ENCODE results near the gene GPR4.
"Not testable (repeated sequence)": the region's sequence is repeated elsewhere in the genome, so short reads cannot be mapped to it uniquely, and the experiment has no call there.

GPR4 gene

DNA sequence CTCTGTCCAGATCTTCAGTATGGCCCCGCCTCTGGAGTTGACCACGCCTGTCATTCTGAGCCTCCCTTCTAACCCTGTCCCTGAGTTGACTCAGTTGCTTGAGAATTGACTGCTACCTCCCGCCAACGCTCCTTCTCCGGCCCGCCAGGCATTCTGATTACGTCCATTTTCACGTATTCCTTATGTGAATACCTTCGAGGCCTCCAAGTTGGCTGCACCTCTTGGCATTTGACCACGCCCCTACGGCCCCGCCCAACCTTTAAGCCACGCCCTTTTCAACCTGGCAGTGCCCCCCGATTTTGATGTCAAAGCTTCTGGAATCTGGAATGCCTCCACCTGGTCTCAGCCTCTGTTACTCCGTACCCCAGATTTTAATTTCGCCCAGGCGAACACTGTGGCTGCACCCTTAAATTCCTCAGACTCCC, 38.8 kb upstream of the GPR4 start:
- peaks cover 7% of the 10 kb centered on the region; the same call in 1 of the 2 replicates for H3K4me1 ChIP-seq (ENCODE audit: control insufficient read depth, insufficient read depth, low read length)
- H3K4me3 ChIP-seq (ENCODE audit: low read length) = peak overlapping the region; percentile 11; the same call in 1 of the 2 replicates
- no peak overlapping the region for H3K27ac ChIP-seq (ENCODE audit: low read length)
- no peaks in the 10 kb centered on the region for H3K36me3 ChIP-seq (ENCODE audit: control insufficient read depth, insufficient read depth, low read length)
- no peaks in the 10 kb centered on the region for H3K27me3 ChIP-seq (ENCODE audit: control insufficient read depth, insufficient read depth, low read length)
- H3K9me3 ChIP-seq (ENCODE audit: control insufficient read depth, insufficient read depth, low read length) = no peaks in the 10 kb centered on the region
- no peak for DNase-seq (ENCODE audit: low read depth, low spot score)
- no CpG with 5 or more reads among the region's 17 CpGs for WGBS (ENCODE audit: insufficient coverage, insufficient read length)

DNA sequence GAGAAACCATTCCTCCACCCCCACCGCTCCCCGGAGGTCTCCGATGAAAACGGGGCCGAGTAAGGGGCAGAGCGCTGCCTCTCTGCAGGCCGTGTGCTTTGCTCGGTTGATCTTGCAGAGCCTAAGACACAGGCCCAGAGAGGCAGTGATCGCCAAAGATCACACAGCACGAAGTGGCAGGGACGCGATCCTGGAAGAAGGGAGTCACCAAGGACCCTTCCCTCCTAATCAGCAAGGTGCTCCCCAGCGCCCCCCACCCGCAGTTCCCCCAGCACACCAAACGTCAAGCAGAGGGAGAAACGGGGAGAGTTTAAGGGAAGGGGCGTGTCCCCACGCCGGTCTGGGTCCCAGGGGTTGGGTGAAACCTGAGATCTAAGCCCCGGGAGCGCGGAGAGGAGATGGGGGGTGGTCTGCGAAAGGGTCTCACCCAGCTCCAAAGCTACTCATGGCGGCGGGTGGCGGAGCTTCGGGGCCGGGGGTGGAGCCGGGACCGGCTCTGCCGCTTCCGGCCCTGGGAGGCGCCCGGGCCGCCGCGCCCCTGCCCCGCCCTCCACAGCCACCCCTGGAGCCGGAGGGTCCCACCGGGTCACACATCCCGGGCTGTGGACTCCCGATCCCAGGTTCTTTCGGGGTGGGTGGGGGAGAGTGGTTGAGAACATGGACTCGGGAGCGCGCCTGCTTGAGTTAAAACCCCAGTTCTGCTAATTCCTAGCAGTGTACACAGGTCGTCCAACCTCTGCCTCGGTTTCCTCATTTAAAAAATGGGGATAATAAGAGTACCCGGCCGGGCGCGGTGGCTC, 37.1 kb upstream of the GPR4 start, which contains the start of gene EML2:
Gene EML2, minus strand, starts transcription at position 468 of the 800 bp plus-strand sequence. Its CDS starts 21 bp downstream, at position 447.
- no peak for DNase-seq (ENCODE audit: low read depth, low spot score)
- Histone ChIP-seq H3K36me3 (ENCODE audit: control insufficient read depth, insufficient read depth, low read length) (no peaks in the 10 kb centered on the region), H3K27ac (ENCODE audit: low read length) (no peak within 1 kb of the TSS), H3K9me3 (ENCODE audit: control insufficient read depth, insufficient read depth, low read length) (no peaks in the 10 kb centered on the region), H3K27me3 (ENCODE audit: control insufficient read depth, insufficient read depth, low read length) (no peaks in the 10 kb centered on the region), H3K4me3 (ENCODE audit: low read length) (peak within 1 kb of the TSS; percentile 14; the same call in 1 of the 2 replicates), H3K4me1 (ENCODE audit: control insufficient read depth, insufficient read depth, low read length) (peaks cover 4% of the 10 kb centered on the region; the same call in 1 of the 2 replicates)
- no CpG with 5 or more reads among the region's 52 CpGs for WGBS (ENCODE audit: insufficient coverage, insufficient read length)

DNA sequence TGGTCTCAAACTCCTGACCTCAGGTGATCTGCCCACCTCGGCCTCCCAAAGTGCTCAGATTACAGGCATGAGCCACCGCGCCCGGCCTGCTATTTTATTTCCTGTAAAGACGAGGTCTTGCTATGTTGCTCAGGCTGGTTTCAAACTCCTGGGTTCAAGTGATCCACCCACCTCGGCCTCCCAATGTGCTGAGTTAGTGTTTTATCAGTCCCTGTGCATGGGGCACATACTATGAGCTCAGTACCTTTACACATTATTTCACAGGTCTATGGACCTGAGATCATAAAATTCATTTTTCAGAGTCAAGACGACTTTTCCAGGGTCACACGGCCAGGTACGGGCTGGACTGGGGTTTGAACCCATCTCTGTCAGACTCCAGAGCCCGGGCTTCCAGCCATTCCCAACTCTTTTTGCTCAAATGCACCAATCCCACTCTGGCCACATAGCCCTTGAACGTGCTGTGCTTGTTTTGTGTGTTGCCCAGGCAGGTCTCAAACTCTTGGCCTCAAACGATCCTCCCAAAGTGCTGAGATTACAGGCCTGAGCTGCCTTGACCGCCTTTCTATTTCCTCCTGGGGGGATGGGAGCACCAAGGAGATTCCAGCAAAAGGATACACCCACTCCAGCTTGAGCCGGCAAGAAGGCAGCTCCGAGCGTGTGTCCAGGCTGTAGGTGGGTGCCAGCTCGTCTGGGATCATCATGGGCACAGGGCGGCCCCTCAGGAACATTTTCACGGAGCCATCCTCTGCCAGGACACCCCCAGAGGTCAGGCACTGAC, 36.1 kb upstream of the GPR4 start:
- H3K36me3 ChIP-seq (ENCODE audit: control insufficient read depth, insufficient read depth, low read length) = no peaks in the 10 kb centered on the region
- DNase-seq (ENCODE audit: low read depth, low spot score) = no peak
- WGBS (ENCODE audit: insufficient coverage, insufficient read length) = no CpG with 5 or more reads among the region's 19 CpGs
- H3K4me1 ChIP-seq (ENCODE audit: control insufficient read depth, insufficient read depth, low read length) = peaks cover 2% of the 10 kb centered on the region; the same call in 1 of the 2 replicates
- no peaks in the 10 kb centered on the region for H3K9me3 ChIP-seq (ENCODE audit: control insufficient read depth, insufficient read depth, low read length)
- no peak overlapping the region for H3K27ac ChIP-seq (ENCODE audit: low read length)
- H3K27me3 ChIP-seq (ENCODE audit: control insufficient read depth, insufficient read depth, low read length) = no peaks in the 10 kb centered on the region
- H3K4me3 ChIP-seq (ENCODE audit: low read length) = no peak overlapping the region; the same call in 1 of the 2 replicates

DNA sequence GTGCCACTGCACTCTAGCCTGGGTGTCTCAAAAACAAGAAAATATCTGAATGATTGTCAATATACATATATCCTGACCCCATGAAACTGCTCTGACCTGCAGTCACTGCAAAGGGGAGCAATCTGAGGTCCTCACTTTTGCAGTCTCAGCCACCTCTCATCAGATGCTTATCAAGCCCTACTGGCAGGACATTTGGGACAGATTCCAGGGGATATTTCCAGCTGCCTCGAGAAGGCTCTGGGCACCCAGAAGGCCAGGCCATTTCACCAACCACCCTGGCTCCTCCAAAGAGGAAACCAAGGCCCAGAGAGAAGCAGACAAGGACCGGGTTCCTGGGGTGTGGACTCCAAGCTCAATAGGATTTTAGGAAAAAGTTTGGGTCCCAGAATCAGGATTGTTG, 34.9 kb upstream of the GPR4 start:
- Histone ChIP-seq H3K36me3 (ENCODE audit: control insufficient read depth, insufficient read depth, low read length) (no peaks in the 10 kb centered on the region), H3K9me3 (ENCODE audit: control insufficient read depth, insufficient read depth, low read length) (no peaks in the 10 kb centered on the region), H3K4me1 (ENCODE audit: control insufficient read depth, insufficient read depth, low read length) (peaks cover 3% of the 10 kb centered on the region; the same call in 1 of the 2 replicates), H3K27ac (ENCODE audit: low read length) (no peak overlapping the region), H3K27me3 (ENCODE audit: control insufficient read depth, insufficient read depth, low read length) (no peaks in the 10 kb centered on the region), H3K4me3 (ENCODE audit: low read length) (no peak overlapping the region)
- DNase-seq (ENCODE audit: low read depth, low spot score) = no peak
- WGBS (ENCODE audit: insufficient coverage, insufficient read length) = no CpG with 5 or more reads among the region's 2 CpGs

DNA sequence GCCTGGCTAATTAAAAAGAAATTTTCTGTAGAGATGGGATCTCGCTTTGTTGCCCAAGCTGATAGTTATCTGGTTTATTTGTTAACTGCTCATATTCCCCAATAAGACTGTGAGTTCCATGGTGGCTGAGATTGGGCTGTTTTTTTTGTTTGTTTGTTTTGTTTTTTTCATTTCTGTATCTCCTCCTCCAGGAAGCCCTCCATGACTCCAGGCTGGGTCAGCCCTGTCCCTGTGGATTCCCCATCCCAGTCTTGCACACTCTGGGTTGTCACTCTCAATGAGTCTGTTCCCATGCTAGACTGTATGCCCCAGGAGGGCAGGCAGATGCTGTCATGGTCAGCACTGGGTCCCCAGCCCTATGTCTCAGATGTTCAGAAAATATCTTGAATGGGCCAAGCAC, 34.3 kb upstream of the GPR4 start:
- no CpG with 5 or more reads among the region's 1 CpG for WGBS (ENCODE audit: insufficient coverage, insufficient read length)

DNA sequence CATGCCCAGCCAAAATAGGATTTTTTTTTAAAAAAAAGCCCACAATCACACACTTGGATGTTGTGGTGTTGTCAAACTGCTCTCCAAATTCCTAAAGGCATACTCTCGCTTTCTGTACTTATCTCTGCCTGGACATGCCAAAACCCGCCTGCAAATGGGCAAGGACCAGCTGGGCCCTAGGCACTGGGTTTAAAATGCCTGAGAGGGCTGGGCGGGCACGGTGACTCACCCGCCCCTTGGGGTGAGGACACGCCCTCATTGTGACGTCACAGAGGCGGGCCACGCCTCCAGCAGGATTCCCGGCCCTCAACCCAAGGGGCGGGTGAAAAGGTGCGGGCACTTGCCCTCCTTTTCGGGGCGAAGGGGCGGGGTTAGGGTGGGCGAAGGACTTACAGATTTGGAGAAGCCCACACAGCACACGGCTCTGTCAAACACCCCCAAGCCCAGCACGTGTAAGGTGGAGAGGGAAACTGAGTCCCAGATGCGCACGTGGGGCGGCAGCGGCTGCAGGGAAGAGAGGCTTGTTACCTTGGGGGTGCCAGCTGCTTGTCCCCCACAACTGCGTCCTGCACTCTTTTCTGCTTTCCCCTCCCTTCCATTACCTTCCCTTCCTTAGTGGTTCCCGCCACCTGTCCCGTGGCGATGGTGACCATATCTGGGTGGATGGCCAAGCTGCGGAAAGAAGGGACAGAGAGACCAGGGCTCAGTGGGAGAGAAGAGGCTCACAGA, 30.6 kb upstream of the GPR4 start:
- no peak for DNase-seq (ENCODE audit: low read depth, low spot score)
- H3K9me3 ChIP-seq (ENCODE audit: control insufficient read depth, insufficient read depth, low read length) = no peaks in the 10 kb centered on the region
- no peaks in the 10 kb centered on the region for H3K36me3 ChIP-seq (ENCODE audit: control insufficient read depth, insufficient read depth, low read length)
- H3K27me3 ChIP-seq (ENCODE audit: control insufficient read depth, insufficient read depth, low read length) = no peaks in the 10 kb centered on the region
- no CpG with 5 or more reads among the region's 27 CpGs for WGBS (ENCODE audit: insufficient coverage, insufficient read length)
- no peak overlapping the region for H3K27ac ChIP-seq (ENCODE audit: low read length)
- no peak overlapping the region; the same call in 1 of the 2 replicates for H3K4me3 ChIP-seq (ENCODE audit: low read length)
- H3K4me1 ChIP-seq (ENCODE audit: control insufficient read depth, insufficient read depth, low read length) = peaks cover 3% of the 10 kb centered on the region; the same call in 1 of the 2 replicates

More for the DNA sequence above, 34.3 kb upstream of the GPR4 start:
- H3K9me3 ChIP-seq (ENCODE audit: control insufficient read depth, insufficient read depth, low read length) = no peaks in the 10 kb centered on the region
- H3K36me3 ChIP-seq (ENCODE audit: control insufficient read depth, insufficient read depth, low read length) = no peaks in the 10 kb centered on the region
- DNase-seq (ENCODE audit: low read depth, low spot score) = no peak
- H3K27ac ChIP-seq (ENCODE audit: low read length) = no peak overlapping the region
- peaks cover 3% of the 10 kb centered on the region; the same call in 1 of the 2 replicates for H3K4me1 ChIP-seq (ENCODE audit: control insufficient read depth, insufficient read depth, low read length)
- no peak overlapping the region for H3K4me3 ChIP-seq (ENCODE audit: low read length)
- H3K27me3 ChIP-seq (ENCODE audit: control insufficient read depth, insufficient read depth, low read length) = no peaks in the 10 kb centered on the region

DNA sequence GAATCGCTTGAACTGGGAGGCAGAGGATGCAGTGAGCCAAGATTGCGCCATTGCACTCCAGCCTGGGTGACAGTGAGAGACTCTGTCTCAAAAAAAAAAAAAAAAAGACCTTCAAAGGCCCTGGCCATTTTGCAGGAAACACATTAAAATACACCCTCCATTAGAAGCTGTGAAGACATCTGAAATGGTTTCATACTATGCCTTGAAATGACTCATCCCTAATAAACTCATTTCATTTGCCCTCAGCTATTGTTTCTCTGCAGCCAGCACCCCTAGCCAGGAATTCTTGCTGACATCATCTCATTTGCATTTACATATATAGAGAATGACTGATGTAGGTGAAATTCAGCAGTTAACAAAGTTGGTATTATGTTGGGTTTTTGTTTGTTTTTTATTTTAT, 28.5 kb upstream of the GPR4 start:
- Histone ChIP-seq H3K4me1 (ENCODE audit: control insufficient read depth, insufficient read depth, low read length) (peaks cover 3% of the 10 kb centered on the region; the same call in 1 of the 2 replicates), H3K27me3 (ENCODE audit: control insufficient read depth, insufficient read depth, low read length) (no peaks in the 10 kb centered on the region), H3K36me3 (ENCODE audit: control insufficient read depth, insufficient read depth, low read length) (no peaks in the 10 kb centered on the region), H3K27ac (ENCODE audit: low read length) (no peak overlapping the region), H3K9me3 (ENCODE audit: control insufficient read depth, insufficient read depth, low read length) (no peaks in the 10 kb centered on the region), H3K4me3 (ENCODE audit: low read length) (no peak overlapping the region)
- DNase-seq (ENCODE audit: low read depth, low spot score) = no peak
- WGBS (ENCODE audit: insufficient coverage, insufficient read length) = no CpG with 5 or more reads among the region's 2 CpGs

DNA sequence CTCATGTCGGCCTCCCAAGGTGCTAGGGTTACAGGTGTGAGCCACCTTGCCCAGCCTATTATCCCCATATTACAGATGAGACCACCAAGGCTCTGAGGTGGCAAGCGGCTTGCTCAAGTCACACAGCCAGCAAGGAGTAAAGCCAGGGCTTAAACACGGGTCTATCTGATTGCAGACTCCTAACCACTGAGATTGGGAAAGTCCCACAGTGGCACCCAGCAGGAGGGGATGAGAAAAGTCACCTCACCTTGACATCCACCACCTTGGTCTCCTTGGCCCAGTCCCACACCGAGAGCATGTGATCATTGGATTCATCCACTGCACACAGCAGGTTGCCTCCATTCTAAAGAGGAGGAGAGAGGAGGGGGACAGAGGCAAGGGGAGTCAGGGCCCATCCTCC, 27.7 kb upstream of the GPR4 start:
- Histone ChIP-seq H3K27me3 (ENCODE audit: control insufficient read depth, insufficient read depth, low read length) (no peaks in the 10 kb centered on the region), H3K4me3 (ENCODE audit: low read length) (no peak overlapping the region), H3K4me1 (ENCODE audit: control insufficient read depth, insufficient read depth, low read length) (peaks cover 3% of the 10 kb centered on the region; the same call in 1 of the 2 replicates), H3K27ac (ENCODE audit: low read length) (no peak overlapping the region), H3K9me3 (ENCODE audit: control insufficient read depth, insufficient read depth, low read length) (no peaks in the 10 kb centered on the region), H3K36me3 (ENCODE audit: control insufficient read depth, insufficient read depth, low read length) (no peaks in the 10 kb centered on the region)
- no peak for DNase-seq (ENCODE audit: low read depth, low spot score)
- no CpG with 5 or more reads among the region's 4 CpGs for WGBS (ENCODE audit: insufficient coverage, insufficient read length)

DNA sequence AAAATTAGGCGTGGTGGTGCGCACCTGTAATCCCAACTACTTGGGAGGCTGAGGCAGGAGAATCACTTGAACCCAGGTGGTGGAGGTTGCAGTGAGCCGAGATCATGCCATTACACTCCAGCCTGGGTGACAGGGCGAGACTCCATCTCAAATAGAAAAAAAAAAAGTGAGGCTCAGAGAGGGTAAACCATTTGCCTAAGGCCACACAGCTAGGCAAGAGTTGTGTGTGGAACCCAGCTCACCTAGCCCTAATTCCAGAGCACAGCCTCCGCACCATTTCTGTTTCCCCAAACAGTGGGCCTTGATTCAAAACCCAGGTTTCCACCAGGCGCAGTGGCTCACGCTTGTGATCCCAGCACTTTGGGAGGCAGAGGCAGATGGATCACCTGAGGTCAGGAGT, 26.2 kb upstream of the GPR4 start:
- H3K4me1 ChIP-seq (ENCODE audit: control insufficient read depth, insufficient read depth, low read length); H3K36me3 ChIP-seq (ENCODE audit: control insufficient read depth, insufficient read depth, low read length); DNase-seq (ENCODE audit: low read depth, low spot score); H3K9me3 ChIP-seq (ENCODE audit: control insufficient read depth, insufficient read depth, low read length); H3K27ac ChIP-seq (ENCODE audit: low read length); H3K4me3 ChIP-seq (ENCODE audit: low read length); H3K27me3 ChIP-seq (ENCODE audit: control insufficient read depth, insufficient read depth, low read length): not testable (repeated sequence)
- no CpG with 5 or more reads among the region's 7 CpGs for WGBS (ENCODE audit: insufficient coverage, insufficient read length)

DNA sequence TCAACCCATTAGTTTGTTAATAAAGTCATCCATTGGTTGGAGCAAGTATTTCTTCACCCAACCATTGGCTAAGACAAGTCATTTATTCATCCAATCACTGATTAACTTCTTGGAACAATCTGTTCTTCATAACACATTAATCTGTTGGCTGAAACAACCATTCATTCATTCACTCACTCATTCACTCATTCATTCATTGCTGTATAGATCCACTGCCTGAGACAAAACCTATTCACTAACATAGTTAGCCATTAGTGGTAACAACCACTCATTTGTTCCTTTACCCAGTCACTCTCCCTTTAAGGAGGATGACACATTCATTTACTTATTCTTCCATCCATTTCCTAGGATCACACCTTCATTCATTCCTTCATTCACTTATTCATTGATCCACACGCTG, 22.0 kb upstream of the GPR4 start:
- no peak overlapping the region for H3K27ac ChIP-seq (ENCODE audit: low read length)
- no CpG with 5 or more reads among the region's 1 CpG for WGBS (ENCODE audit: insufficient coverage, insufficient read length)
- DNase-seq (ENCODE audit: low read depth, low spot score) = no peak
- H3K9me3 ChIP-seq (ENCODE audit: control insufficient read depth, insufficient read depth, low read length) = no peaks in the 10 kb centered on the region
- 0 out of 2 replicates have a peak, but pooled peaks cover 2% of the 10 kb centered on the region for H3K4me1 ChIP-seq (ENCODE audit: control insufficient read depth, insufficient read depth, low read length)
- no peaks in the 10 kb centered on the region for H3K27me3 ChIP-seq (ENCODE audit: control insufficient read depth, insufficient read depth, low read length)
- H3K36me3 ChIP-seq (ENCODE audit: control insufficient read depth, insufficient read depth, low read length) = 0 out of 2 replicates have a peak, but pooled peaks cover 2% of the 10 kb centered on the region
- no peak overlapping the region for H3K4me3 ChIP-seq (ENCODE audit: low read length)
